ENCODE measurements around the gene RPL27A. TPM values are rescaled to one million over a fixed set of nuclear protein-coding genes. Genes with fewer than 3 reads are reported as not detected.

RPL27A gene
- total RNA-seq, 2 donors from 2014 or later = 1,114 to 1,791 TPM

DNA sequence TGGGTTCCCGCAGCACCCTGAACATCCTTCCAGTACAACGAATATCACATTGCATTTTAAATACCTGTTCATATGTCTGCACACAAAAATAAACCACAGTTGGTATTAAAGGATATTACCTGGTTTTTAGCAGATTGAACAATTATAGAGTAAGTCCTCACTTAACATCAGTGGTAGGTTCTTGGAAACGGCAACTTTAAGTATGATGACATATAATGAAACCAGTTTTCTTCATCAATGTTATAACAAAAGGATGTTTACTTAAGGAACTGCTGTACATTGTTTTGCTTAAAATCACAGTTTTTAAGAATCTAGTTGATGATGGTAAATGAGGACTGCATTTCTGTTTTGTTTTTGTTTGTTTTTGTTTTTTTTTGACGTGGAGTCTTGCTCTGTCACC lies 28.1 kb upstream of the RPL27A start:
- no peaks in the 10 kb centered on the region for H3K27me3 ChIP-seq (ENCODE audit: control insufficient read depth, insufficient read depth, low read length, poor library complexity, severe bottlenecking)
- Mint-ChIP-seq H3K4me3 (no peak overlapping the region), H3K9me3 (no peaks in the 10 kb centered on the region), H3K36me3 (ENCODE audit: low read depth) (no peaks in the 10 kb centered on the region), H3K4me1 (no peaks in the 10 kb centered on the region), H3K27ac (no peak overlapping the region), H3K27me3 (ENCODE audit: insufficient read depth) (no peaks in the 10 kb centered on the region)
- no peaks in the 10 kb centered on the region for H3K9me3 ChIP-seq (ENCODE audit: control insufficient read depth, low read length)
- 70 to 97% methylated on average over 2 to 3 of the region's 4 CpGs for WGBS, 2 experiments (ENCODE audit: insufficient coverage in 1 of 2, insufficient read length in 1 of 2)
- H3K9ac ChIP-seq (ENCODE audit: extremely low read depth, low read length, poor library complexity, severe bottlenecking) = no peak overlapping the region
- TF ChIP-seq, protein P1, sequence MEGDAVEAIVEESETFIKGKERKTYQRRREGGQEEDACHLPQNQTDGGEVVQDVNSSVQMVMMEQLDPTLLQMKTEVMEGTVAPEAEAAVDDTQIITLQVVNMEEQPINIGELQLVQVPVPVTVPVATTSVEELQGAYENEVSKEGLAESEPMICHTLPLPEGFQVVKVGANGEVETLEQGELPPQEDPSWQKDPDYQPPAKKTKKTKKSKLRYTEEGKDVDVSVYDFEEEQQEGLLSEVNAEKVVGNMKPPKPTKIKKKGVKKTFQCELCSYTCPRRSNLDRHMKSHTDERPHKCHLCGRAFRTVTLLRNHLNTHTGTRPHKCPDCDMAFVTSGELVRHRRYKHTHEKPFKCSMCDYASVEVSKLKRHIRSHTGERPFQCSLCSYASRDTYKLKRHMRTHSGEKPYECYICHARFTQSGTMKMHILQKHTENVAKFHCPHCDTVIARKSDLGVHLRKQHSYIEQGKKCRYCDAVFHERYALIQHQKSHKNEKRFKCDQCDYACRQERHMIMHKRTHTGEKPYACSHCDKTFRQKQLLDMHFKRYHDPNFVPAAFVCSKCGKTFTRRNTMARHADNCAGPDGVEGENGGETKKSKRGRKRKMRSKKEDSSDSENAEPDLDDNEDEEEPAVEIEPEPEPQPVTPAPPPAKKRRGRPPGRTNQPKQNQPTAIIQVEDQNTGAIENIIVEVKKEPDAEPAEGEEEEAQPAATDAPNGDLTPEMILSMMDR (conservative IDR thresholded peaks at IDR 0.05) = no peak
- no peak overlapping the region for H3K27ac ChIP-seq (ENCODE audit: low read depth, low read length)
- no peak for DNase-seq
- H3K4me3 ChIP-seq (ENCODE audit: low read length) = no peak overlapping the region
- no peaks in the 10 kb centered on the region for H3K4me1 ChIP-seq (ENCODE audit: control insufficient read depth, insufficient read depth, low read length)
- no peaks in the 10 kb centered on the region for H3K36me3 ChIP-seq (ENCODE audit: control insufficient read depth, insufficient read depth, low read length)

DNA sequence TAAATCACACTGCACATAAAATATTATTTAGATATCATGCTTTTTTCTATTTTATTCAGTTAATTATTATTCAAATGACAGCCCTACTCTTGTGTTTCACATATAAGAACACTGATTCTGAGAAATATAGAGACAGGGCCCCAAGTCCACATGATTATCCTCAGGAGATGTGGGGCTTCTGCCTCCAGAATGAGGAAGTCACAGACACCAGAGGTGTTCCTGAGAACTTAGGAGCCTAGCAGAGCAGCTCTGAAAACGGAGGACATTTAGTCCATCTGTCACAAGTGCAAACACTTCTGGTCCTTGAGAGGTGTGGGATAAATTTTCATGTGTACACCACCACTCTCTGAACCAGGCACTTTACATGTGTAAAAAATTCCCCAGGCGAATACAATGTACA lies 26.3 kb upstream of the RPL27A start:
- 93 to 100% methylated on average over 1 to 2 of the region's 2 CpGs for WGBS, 2 experiments (ENCODE audit: insufficient coverage in 1 of 2, insufficient read length in 1 of 2)
- no peak for DNase-seq
- no peak overlapping the region for H3K27ac Mint-ChIP-seq
- Histone ChIP-seq H3K4me1 (ENCODE audit: control insufficient read depth, insufficient read depth, low read length) (no peaks in the 10 kb centered on the region), H3K9me3 (ENCODE audit: control insufficient read depth, low read length) (no peaks in the 10 kb centered on the region), H3K4me3 (ENCODE audit: low read length) (no peak overlapping the region), H3K27me3 (ENCODE audit: control insufficient read depth, insufficient read depth, low read length, poor library complexity, severe bottlenecking) (no peaks in the 10 kb centered on the region), H3K9ac (ENCODE audit: extremely low read depth, low read length, poor library complexity, severe bottlenecking) (no peak overlapping the region), H3K36me3 (ENCODE audit: control insufficient read depth, insufficient read depth, low read length) (no peaks in the 10 kb centered on the region), H3K27ac (ENCODE audit: low read depth, low read length) (no peak overlapping the region)
- no peaks in the 10 kb centered on the region for H3K36me3 Mint-ChIP-seq (ENCODE audit: low read depth)
- no peaks in the 10 kb centered on the region for H3K9me3 Mint-ChIP-seq
- TF ChIP-seq, protein P1 (conservative IDR thresholded peaks at IDR 0.05) = no peak
- no peaks in the 10 kb centered on the region for H3K4me1 Mint-ChIP-seq
- no peak overlapping the region for H3K4me3 Mint-ChIP-seq
- no peaks in the 10 kb centered on the region for H3K27me3 Mint-ChIP-seq (ENCODE audit: insufficient read depth)

DNA sequence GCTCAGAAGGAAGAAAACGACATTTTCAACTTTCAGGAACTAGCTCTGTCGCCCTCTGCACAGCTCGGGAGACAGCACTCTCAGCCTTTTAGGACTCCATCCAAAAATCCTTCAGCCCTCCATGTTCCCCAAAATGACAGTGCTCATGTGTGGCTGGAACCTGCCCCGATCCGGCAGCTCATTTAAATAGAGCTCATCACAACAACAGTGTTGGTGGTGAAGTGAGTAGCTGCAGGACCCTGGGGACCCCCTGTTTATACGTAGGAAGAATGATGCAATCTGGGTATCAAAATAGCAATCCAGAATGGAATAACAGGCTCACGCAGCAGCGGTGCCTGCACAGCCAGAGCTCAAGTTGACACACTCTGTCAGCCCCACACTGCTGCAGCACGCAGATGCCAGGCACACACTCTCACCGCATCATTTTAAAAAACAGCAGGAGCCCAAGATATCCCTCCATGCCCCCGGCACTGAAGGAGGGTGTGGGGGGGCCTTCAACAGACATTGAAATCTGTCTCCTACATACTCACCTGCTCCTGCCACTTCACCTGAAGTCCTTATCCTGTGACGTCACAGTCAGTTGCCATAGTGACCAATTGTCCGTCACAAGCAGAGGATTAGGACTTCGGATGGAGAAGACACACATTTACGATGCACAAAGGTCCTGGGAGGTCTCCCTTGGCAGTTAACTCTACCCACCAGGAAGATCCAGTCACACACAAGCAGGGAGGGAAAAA lies 24.1 kb upstream of the RPL27A start:
- Histone ChIP-seq H3K4me1 (ENCODE audit: control insufficient read depth, insufficient read depth, low read length) (no peaks in the 10 kb centered on the region), H3K4me3 (ENCODE audit: low read length) (no peak overlapping the region), H3K27me3 (ENCODE audit: control insufficient read depth, insufficient read depth, low read length, poor library complexity, severe bottlenecking) (no peaks in the 10 kb centered on the region), H3K9me3 (ENCODE audit: control insufficient read depth, low read length) (no peaks in the 10 kb centered on the region), H3K27ac (ENCODE audit: low read depth, low read length) (peak overlapping the region; percentile 33), H3K36me3 (ENCODE audit: control insufficient read depth, insufficient read depth, low read length) (no peaks in the 10 kb centered on the region), H3K9ac (ENCODE audit: extremely low read depth, low read length, poor library complexity, severe bottlenecking) (no peak overlapping the region)
- no peak for DNase-seq
- Mint-ChIP-seq H3K27ac (no peak overlapping the region), H3K4me3 (no peak overlapping the region), H3K36me3 (ENCODE audit: low read depth) (no peaks in the 10 kb centered on the region), H3K9me3 (no peaks in the 10 kb centered on the region), H3K4me1 (no peaks in the 10 kb centered on the region), H3K27me3 (ENCODE audit: insufficient read depth) (no peaks in the 10 kb centered on the region)
- TF ChIP-seq, protein P1 (conservative IDR thresholded peaks at IDR 0.05) = no peak
- 83 to 86% methylated on average over 9 to 15 of the region's 15 CpGs for WGBS, 2 experiments (ENCODE audit: insufficient coverage in 1 of 2, insufficient read length in 1 of 2)

Data from endodermal cell (in vitro differentiated cells).